Muscle layer of colon (tissue), 2 donors: Measurements from ENCODE around the gene RNASE7.

Source experiments
- H3K27ac ChIP-seq: one replicate; pipeline ENCODE4 v1.7.0; 2013; ENCODE audit warnings: low read depth, mild to moderate bottlenecking, low read length, moderate library complexity
- H3K27me3 ChIP-seq, 2 donors: one replicate each; pipeline ENCODE4 v1.7.0; 2013; ENCODE audit warnings: low read length in 2 of 2, mild to moderate bottlenecking in 2 of 2; ENCODE audit not compliant: insufficient read depth in 2 of 2, control insufficient read depth in 1 of 2
- H3K36me3 ChIP-seq: one replicate; pipeline ENCODE4 v1.7.0; 2013; ENCODE audit warnings: mild to moderate bottlenecking, low read length; ENCODE audit not compliant: insufficient read depth
- H3K4me1 ChIP-seq: one replicate; pipeline ENCODE4 v1.7.0; 2013; ENCODE audit warnings: mild to moderate bottlenecking, low read length; ENCODE audit not compliant: insufficient read depth
- H3K4me3 ChIP-seq, 2 donors: one replicate each; pipeline ENCODE4 v1.7.0; 2013; ENCODE audit warnings: low read length in 2 of 2, low read depth in 1 of 2, mild to moderate bottlenecking in 1 of 2, moderate library complexity in 1 of 2
- H3K9ac ChIP-seq: one replicate; pipeline ENCODE4 v1.7.0; 2013; ENCODE audit warnings: low read length
- H3K9me3 ChIP-seq: one replicate; pipeline ENCODE4 v1.7.0; 2013; ENCODE audit warnings: mild to moderate bottlenecking, low read length
- donor health status: abdominal sarcoma.
- donor health status: Adenocarcinoma of cecum.

Gene RNASE7

DNA sequence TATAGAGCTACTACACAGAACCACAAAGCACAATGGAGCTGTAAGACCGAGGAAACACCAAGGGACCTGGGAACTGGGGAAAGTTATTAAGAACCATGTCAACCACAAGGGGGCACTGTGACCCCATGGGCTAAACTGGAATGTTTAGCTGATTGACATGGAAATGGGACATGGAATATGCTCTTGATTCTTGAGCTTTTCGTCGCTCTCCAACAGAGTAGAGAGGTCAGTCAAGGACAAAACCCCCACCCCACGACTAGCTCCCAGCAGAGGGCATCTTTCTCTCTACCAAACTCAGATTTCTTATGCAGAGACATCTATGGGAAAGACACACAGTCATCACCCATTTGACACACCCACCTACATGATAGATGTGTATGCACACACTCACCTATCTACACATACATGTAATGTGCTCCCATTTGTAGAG is 27.4 kb upstream of the RNASE7 start:
- H3K9ac ChIP-seq = no peak overlapping the region

DNA sequence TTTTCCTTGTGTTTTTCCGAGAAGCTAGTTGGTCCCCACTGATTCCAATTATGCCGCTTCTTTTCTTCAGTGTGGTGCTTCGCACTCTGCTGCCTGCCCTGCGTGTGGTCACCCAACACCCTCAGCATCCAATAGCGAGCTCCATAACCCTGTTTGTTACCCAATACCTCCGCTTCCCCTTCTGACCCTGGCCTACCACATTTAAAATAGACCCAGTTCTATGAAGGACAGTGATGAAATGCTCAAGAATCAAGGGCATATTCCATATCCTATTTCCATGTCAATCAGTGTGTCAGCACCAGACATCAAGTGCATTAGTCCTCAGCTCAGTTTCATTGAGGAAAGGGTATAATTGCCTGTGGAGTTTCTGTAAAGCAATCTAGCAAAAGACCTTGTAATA is 26.9 kb upstream of the RNASE7 start:
- Histone ChIP-seq H3K36me3 (peaks cover 25% of the 10 kb centered on the region), H3K27me3 (no peaks in the 10 kb centered on the region), H3K9ac (no peak overlapping the region), H3K27ac (no peak overlapping the region), H3K9me3 (no peaks in the 10 kb centered on the region), H3K4me3 (no peak overlapping the region), H3K4me1 (peaks cover 4% of the 10 kb centered on the region)

More for the DNA sequence above, 27.4 kb upstream of the RNASE7 start:
- Histone ChIP-seq H3K36me3 (peaks cover 23% of the 10 kb centered on the region), H3K27me3 (no peaks in the 10 kb centered on the region), H3K27ac (no peak overlapping the region), H3K4me3 (no peak overlapping the region), H3K4me1 (peaks cover 4% of the 10 kb centered on the region), H3K9me3 (no peaks in the 10 kb centered on the region)

DNA sequence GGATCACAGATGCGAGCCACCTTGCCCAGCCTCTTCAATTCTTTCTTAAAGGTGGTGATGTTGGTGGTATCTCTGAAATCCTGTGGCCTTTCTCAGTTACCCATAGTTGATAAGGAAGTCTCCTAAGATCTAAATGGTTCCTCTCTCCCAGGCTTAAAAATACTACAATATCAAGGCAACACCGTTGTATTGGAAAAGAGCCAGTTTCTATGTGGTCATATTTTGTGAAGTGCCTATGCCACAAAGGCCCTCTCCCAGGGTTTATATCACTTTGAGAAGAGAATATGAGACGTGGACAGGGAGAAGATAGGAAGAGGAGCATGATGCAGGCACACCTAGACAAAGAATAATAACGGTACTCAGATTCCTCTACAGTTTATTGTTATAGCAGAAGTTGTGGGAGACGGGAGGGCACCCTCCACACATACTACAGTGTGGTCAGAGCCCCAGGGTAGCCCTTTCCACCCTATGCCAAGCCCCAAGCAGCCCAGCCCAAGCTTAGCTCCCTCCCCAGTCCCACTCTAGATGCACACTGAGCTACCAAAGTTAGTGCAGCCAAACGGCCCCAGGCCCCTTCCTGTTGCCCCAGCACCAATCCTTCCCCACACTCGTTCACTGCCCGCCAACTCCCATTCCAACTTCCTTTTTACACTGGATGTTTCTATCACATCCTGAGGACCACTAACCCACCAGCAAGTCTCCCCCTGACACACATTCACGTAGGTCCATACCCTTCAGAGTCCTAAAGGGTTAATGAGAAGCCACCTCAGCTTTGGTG is 25.6 kb upstream of the RNASE7 start:
- no peak overlapping the region for H3K27ac ChIP-seq

DNA sequence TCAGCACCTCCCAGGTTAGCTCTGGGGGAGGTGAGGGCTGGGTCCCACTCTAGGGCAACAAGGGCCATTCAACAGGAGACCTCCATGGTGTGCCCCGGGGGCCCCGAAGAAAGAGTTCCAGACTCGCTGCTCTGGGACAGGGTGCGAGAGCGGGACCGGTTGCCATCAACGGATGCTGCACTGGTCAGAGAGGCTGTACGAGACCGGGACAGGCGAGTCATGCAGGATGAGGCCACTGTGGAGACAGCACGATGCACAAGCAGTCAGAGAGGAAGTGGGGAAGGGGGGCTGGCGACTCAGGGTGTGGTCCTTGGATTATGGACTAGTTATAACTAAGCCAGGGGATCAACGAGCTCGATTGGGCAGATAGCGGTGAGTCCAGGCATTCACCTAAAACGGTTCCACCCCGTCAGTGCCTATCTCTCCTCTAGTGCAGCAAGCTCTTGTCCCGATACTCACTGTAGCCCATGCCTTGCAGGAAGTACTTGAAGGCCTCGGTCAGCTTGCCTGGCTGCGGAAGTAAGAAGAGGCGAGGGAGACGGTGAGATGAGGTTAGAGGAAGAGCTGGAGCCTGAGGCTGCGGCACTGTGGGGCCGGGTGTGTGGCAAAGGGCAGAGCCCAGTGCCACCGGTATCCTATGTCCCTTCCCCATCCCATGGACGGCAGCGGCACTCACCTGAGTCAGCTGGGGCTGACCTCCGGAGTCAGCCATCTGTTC is 24.5 kb upstream of the RNASE7 start:
- no peak overlapping the region for H3K27ac ChIP-seq
- H3K27me3 ChIP-seq = no peaks in the 10 kb centered on the region
- no peak overlapping the region for H3K9ac ChIP-seq
- no peaks in the 10 kb centered on the region for H3K9me3 ChIP-seq
- peaks cover 6% of the 10 kb centered on the region for H3K4me1 ChIP-seq
- no peak overlapping the region for H3K4me3 ChIP-seq
- peaks cover 45% of the 10 kb centered on the region for H3K36me3 ChIP-seq

More for the DNA sequence above, 25.6 kb upstream of the RNASE7 start:
- H3K4me1 ChIP-seq = peaks cover 4% of the 10 kb centered on the region
- no peaks in the 10 kb centered on the region for H3K27me3 ChIP-seq
- H3K9ac ChIP-seq = no peak overlapping the region
- no peaks in the 10 kb centered on the region for H3K9me3 ChIP-seq
- H3K4me3 ChIP-seq = no peak overlapping the region
- H3K36me3 ChIP-seq = peaks cover 38% of the 10 kb centered on the region

DNA sequence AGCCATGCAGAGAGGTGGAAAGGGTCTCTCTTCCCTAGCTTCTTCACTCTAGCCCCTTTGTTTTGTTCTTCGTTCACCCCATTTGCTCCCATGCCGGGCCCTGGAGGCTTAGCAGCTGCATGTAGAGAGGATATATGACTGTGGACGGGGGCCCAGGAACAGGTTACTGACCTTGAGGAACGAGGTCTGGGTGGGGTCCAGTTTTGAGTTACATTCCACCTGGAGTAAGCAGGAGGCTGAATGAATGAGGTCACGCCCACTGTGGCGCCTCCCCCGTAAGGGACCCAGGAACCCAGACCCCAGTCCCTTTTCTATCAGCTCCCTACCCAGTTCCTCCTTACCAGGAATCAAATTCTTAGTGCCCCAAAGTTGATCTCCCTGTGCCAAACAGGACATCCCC is 23.9 kb upstream of the RNASE7 start:
- Histone ChIP-seq H3K4me1 (peaks cover 12% of the 10 kb centered on the region), H3K4me3 (no peak overlapping the region), H3K9ac (no peak overlapping the region), H3K36me3 (peaks cover 45% of the 10 kb centered on the region), H3K9me3 (no peaks in the 10 kb centered on the region), H3K27me3 (no peaks in the 10 kb centered on the region), H3K27ac (no peak overlapping the region)

DNA sequence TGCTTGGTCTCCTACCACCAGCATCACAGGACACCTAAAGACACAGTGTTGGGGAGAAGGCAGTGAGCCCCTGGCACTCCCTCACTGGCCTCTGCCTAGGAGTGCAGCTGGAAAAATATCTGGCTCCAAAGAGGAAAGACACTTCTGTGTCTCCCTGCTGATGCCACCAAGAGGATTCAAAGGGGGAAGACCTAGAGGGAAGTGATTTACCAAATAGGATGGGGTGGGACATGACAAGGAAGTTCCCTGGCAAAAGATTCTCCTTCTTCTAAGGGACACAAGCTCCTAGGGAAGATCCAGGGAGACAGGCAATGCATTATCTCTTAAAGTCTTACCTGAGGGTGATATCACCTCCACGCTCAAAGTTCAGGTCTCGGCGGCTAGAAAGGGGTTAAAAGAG is 23.4 kb upstream of the RNASE7 start:
- Histone ChIP-seq H3K9ac (no peak overlapping the region), H3K27me3 (no peaks in the 10 kb centered on the region), H3K9me3 (no peaks in the 10 kb centered on the region), H3K27ac (no peak overlapping the region), H3K4me1 (peaks cover 17% of the 10 kb centered on the region), H3K4me3 (no peak overlapping the region), H3K36me3 (peaks cover 45% of the 10 kb centered on the region)

DNA sequence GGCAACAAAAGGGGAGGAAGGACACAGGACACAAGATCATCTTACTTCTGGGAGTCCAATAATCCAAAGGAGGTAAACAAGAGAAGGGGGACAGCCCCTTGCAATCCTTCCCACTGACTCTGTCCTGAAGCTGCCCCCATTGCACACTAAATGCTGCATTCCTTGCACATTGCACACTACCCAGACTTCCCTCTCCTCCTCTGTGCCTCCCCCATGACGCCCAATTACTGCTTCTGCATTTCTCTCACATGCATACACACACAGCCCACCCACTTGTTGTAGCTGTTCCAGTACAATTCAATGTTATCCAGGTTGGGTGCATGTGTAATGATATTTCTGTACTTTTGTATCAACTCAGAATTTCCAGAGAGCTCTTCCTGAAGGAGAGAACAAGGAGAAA is 22.8 kb upstream of the RNASE7 start:
- Histone ChIP-seq H3K27ac (no peak overlapping the region), H3K4me3 (no peak overlapping the region), H3K4me1 (peaks cover 22% of the 10 kb centered on the region), H3K36me3 (peaks cover 45% of the 10 kb centered on the region), H3K9me3 (no peaks in the 10 kb centered on the region), H3K9ac (no peak overlapping the region), H3K27me3 (no peaks in the 10 kb centered on the region)

DNA sequence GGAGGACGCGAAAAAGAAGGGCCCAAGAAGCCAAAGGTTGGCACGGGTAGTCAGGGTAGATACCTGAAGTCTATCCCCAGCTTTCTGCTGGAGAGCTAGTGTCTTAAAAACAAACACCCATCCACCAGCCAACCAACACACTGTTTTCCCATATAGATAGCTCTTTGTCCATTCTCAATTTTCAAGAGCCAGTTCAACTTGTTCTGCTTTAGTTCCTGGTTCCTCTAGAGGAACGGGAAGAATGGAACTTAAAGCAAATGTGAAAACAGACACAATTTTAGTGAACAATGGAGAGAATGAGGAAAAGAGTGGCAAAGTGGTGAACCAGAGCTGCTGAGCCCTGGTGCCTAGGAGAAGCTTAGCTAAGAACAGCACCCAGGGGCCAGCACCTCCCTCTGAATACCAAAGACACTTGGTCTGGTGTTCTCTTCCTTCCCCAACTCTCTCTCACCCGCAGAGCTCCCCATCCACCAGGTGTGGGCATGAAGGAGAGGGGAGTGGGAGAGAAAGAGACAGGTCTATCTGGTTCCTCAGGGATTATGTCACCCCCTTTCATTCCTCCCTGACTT is 21.1 kb upstream of the RNASE7 start:
- Histone ChIP-seq H3K4me3 (no peak overlapping the region), H3K4me1 (peaks cover 18% of the 10 kb centered on the region), H3K27ac (no peak overlapping the region), H3K27me3 (no peaks in the 10 kb centered on the region), H3K36me3 (peaks cover 45% of the 10 kb centered on the region), H3K9me3 (no peaks in the 10 kb centered on the region), H3K9ac (no peak overlapping the region)

DNA sequence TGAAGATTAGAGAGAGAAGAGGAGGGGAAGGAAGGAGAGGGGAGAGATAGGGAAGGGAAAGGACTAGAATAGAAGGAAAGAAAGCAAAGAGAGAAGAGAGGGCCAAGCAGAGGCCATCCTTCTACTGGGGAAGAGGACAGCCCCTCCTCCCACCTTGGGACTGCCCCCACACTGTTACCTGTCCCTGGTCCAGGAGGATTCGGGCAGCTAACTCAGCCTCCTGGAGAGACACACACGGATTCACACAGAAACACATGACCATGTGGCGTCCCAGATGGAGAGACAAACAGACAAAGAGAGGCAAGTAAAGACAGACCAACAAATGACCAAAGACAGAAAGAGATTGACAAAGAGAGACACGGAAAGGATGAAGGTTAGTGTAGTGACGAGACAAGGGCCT is 19.5 kb upstream of the RNASE7 start:
- H3K9me3 ChIP-seq = no peaks in the 10 kb centered on the region
- H3K27ac ChIP-seq = no peak overlapping the region
- peaks cover 25% of the 10 kb centered on the region for H3K4me1 ChIP-seq
- peaks cover 39% of the 10 kb centered on the region for H3K36me3 ChIP-seq
- no peak overlapping the region for H3K4me3 ChIP-seq
- H3K27me3 ChIP-seq = no peaks in the 10 kb centered on the region
- no peak overlapping the region for H3K9ac ChIP-seq

DNA sequence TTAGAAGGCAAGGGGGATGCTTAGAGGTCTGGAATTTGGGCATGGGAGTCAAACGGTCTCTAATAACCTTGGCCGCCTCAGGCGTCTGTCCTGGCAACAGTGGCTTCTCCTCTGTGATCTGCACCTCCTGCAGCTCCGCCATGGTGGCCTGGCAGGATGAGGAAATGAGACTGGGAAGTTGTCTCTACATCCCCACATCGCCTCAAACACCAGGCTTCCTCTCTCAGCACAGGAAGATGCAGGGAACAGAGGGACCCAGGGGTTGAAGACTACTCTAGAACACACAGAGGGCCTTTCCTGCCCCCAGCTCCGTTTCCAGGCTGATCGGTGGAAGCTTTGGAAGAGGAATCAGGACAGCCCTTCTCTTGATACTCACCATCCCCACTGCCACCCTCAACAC is 19.0 kb upstream of the RNASE7 start:
- peak overlapping the region in 1 of 2 donors; percentile 77 for H3K4me3 ChIP-seq
- no peaks in the 10 kb centered on the region for H3K9me3 ChIP-seq
- no peak overlapping the region for H3K9ac ChIP-seq
- H3K27me3 ChIP-seq = no peaks in the 10 kb centered on the region
- H3K4me1 ChIP-seq = peaks cover 25% of the 10 kb centered on the region
- peak overlapping the region; percentile 63 for H3K27ac ChIP-seq
- peaks cover 38% of the 10 kb centered on the region for H3K36me3 ChIP-seq

DNA sequence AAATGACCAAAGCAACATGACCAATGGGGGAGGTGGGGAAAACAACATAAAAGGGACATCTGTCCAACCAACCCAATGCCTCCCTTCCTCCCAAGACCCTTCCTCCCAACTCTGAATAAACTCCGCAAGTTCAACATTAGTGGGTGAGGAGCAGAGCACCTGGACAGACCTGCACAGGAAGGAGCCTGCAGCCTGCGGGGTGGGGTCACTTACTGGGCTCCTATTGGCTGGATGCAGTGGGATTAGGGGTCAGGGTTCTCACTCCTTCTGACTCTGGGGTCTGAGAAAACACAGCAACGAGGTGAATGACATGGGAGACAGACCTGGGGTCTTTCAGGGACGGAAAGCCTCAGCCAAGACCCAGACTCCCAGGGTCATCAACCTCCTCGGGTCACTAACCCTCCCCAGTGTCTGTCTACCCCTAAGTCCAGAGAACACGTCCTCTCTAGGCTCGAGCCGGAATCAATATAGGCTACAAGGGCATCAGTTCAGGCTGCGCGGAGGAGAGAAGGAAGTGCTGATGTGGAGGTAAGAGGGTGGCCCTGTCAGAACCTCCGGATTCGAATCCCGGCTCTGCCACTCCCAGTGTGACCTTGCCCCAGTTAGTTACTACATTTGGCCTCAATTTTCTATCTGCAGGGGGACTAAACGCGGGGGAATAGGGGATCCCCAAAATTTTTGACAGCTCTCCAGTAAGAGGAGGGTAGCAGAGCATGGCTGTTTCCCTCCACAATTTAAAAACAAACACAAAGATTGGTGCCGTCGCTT is 18.2 kb upstream of the RNASE7 start:
- Histone ChIP-seq H3K4me1 (peaks cover 25% of the 10 kb centered on the region), H3K27ac (peak overlapping the region; percentile 81), H3K9ac (peak overlapping the region; percentile 69), H3K27me3 (no peaks in the 10 kb centered on the region), H3K9me3 (no peaks in the 10 kb centered on the region), H3K36me3 (peaks cover 30% of the 10 kb centered on the region), H3K4me3 (peak overlapping the region; percentile 77 to 87)
